Measurements from ENCODE around the gene GRHL1.
A peak's percentile ranks its signal among the peaks of the same experiment; 100 is the strongest.

Gene GRHL1

DNA sequence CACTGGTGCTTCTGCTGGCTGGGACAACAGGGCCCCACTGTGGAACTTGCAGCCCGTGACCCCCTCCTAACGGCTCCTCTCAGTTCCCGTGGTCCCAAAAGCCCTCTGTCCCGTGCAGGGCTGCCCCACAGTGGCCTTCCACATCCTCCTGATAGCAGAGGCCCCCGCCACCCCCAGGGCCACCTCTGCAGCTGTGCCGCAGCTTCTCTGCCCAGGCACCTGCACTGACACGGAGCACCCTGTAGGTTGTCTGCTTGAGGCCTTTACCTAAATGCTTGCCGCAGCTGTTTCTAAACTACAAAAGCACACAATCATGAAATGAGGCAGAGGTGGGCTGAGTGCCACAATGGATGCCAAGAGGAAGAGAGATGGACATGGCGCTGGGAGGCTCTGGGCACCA, 13.5 kb upstream of the GRHL1 start:
- in situ Hi-C loops (cut with HindIII; ENCODE audit: low pct_ligation_motif_present, low sequenced_read_pairs) = no loop called here
- Histone ChIP-seq H3K36me3 (replicated peaks) (peaks cover 2% of the 10 kb centered on the region), H3K27ac (no peak overlapping the region), H3K27me3 (replicated peaks) (no peaks in the 10 kb centered on the region), H3K4me3 (ENCODE audit: low read depth, low read length) (no peak overlapping the region)
- no peak for DNase-seq
- TF ChIP-seq, protein P1, sequence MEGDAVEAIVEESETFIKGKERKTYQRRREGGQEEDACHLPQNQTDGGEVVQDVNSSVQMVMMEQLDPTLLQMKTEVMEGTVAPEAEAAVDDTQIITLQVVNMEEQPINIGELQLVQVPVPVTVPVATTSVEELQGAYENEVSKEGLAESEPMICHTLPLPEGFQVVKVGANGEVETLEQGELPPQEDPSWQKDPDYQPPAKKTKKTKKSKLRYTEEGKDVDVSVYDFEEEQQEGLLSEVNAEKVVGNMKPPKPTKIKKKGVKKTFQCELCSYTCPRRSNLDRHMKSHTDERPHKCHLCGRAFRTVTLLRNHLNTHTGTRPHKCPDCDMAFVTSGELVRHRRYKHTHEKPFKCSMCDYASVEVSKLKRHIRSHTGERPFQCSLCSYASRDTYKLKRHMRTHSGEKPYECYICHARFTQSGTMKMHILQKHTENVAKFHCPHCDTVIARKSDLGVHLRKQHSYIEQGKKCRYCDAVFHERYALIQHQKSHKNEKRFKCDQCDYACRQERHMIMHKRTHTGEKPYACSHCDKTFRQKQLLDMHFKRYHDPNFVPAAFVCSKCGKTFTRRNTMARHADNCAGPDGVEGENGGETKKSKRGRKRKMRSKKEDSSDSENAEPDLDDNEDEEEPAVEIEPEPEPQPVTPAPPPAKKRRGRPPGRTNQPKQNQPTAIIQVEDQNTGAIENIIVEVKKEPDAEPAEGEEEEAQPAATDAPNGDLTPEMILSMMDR (IDR thresholded peaks at IDR 0.05; ENCODE audit: low read depth, low read length, missing control alignments) = no peak

DNA sequence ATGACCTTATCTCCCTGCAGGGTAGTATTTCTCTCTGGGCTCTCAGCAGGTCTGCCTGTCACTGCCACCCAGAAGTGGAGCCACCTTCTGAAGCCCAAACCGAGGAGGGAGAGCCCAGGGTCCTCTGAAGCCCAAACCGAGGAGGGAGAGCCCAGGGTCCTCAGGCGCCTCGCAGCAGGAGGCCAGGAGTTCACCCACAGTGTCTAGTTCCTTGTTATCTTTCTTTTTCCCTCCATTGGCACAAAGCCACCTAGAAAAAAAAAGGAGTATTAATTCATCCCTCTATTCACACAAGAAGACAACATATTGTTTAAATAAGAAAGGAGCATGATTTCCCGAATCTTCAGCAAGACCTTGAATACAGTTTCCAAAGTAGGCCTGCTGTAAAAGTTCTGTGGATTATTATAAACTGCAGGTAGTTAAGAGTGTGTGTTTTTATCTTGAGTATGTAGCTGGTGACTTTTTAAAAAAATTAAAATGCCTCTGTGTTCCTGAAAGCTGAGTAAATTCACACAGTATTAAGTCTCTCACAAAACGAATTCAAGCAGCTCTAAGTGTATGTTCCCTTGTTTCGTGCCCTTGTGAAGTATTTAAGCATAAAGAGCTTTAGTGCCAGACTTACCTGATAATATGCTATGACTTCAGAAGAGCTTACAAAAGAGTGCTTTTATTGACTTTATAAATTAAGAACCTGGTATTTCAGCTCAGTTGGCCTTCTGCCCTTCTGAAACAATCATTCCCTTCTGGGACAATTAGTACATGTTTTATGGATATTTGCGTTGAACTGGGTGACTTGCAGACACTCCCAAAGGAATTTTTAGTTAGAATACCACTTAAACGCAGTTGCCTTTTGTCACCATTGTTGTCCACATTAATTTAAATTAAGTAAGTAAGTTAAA, 11.7 kb upstream of the GRHL1 start:
- in situ Hi-C loops (cut with HindIII; ENCODE audit: low pct_ligation_motif_present, low sequenced_read_pairs) = no loop called here
- no peaks in the 10 kb centered on the region for H3K27me3 ChIP-seq (replicated peaks)
- no peaks in the 10 kb centered on the region for H3K36me3 ChIP-seq (replicated peaks)
- no peak overlapping the region for H3K4me3 ChIP-seq (ENCODE audit: low read depth, low read length)
- no peak for DNase-seq
- TF ChIP-seq, protein P1 (IDR thresholded peaks at IDR 0.05; ENCODE audit: low read depth, low read length, missing control alignments) = no peak
- no peak overlapping the region for H3K27ac ChIP-seq

GRCh38 chr2:9941196-9941995, 10.1 kb upstream of the GRHL1 start:
- H3K4me3 ChIP-seq (ENCODE audit: low read depth, low read length) = no peak overlapping the region
- no peak overlapping the region for H3K27ac ChIP-seq
- TF ChIP-seq, protein P1 (IDR thresholded peaks at IDR 0.05; ENCODE audit: low read depth, low read length, missing control alignments) = no peak
- in situ Hi-C loops (cut with HindIII; ENCODE audit: low pct_ligation_motif_present, low sequenced_read_pairs) = no loop called here
- no peaks in the 10 kb centered on the region for H3K27me3 ChIP-seq (replicated peaks)
- no peaks in the 10 kb centered on the region for H3K36me3 ChIP-seq (replicated peaks)
- DNase-seq = peak; percentile 68

DNA sequence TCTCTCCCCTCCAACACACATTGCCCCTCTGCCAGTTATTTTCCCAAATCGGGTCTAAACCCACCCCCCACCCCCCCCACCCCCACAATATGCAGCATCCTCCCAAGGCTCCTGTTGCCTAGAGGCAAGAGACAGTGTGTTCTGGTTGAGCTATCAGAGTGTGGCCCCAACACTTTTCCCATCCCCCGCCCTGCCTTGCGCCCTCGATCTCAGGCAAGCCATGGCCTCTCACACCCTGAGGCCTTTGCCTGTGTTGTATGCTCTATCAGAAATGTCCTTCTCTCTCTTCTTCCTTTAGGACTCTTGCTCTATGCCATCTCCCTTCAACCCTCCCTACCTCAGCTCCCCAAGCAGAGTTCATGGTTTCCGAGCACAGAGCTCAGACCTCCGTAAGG, 9.5 kb upstream of the GRHL1 start:
- Histone ChIP-seq H3K4me3 (ENCODE audit: low read depth, low read length) (no peak overlapping the region), H3K27me3 (replicated peaks) (no peaks in the 10 kb centered on the region), H3K27ac (no peak overlapping the region), H3K36me3 (replicated peaks) (no peaks in the 10 kb centered on the region)
- TF ChIP-seq, protein P1 (IDR thresholded peaks at IDR 0.05; ENCODE audit: low read depth, low read length, missing control alignments) = no peak
- in situ Hi-C loops (cut with HindIII; ENCODE audit: low pct_ligation_motif_present, low sequenced_read_pairs) = no loop called here
- no peak for DNase-seq

GRCh38 chr2:9944330-9944758, 7.1 kb upstream of the GRHL1 start:
- H3K4me3 ChIP-seq (ENCODE audit: low read depth, low read length) = no peak overlapping the region
- no peak overlapping the region for H3K27ac ChIP-seq
- H3K36me3 ChIP-seq (replicated peaks) = no peaks in the 10 kb centered on the region
- no peaks in the 10 kb centered on the region for H3K27me3 ChIP-seq (replicated peaks)
- DNase-seq = no peak
- in situ Hi-C loops (cut with HindIII; ENCODE audit: low pct_ligation_motif_present, low sequenced_read_pairs) = no loop called here
- TF ChIP-seq, protein P1 (IDR thresholded peaks at IDR 0.05; ENCODE audit: low read depth, low read length, missing control alignments) = no peak

Data from brain microvascular endothelial cell (primary cell).